Suprapubic skin (tissue), 4 donors: ENCODE data around the gene LAMTOR5.

Source experiments
- EP300 ChIP-seq: sonication (generic); formaldehyde crosslinking; IDR thresholded peaks from one replicate; pipeline ENCODE4 v1.6.1; 2017; ENCODE audit warnings: antibody characterized with exemption
- POLR2A ChIP-seq, 2 donors: fragments of 450-650 bp; IDR thresholded peaks; one replicate each; pipeline ENCODE4 v1.6.1; 2017; ENCODE audit warnings: antibody characterized with exemption in 2 of 2, mild to moderate bottlenecking in 2 of 2, moderate library complexity in 2 of 2
- POLR2AphosphoS5 ChIP-seq, 3 donors: sonication (generic); formaldehyde crosslinking; IDR thresholded peaks; one replicate each; pipeline ENCODE4 v1.6.1; 2017; ENCODE audit warnings: antibody characterized with exemption in 3 of 3
- TF ChIP-seq, protein P1 (sequence below), 2 donors: fragments of 200-600 bp in 1 of 2; fragments of 450-650 bp in 1 of 2; sonication (generic) in 1 of 2; IDR thresholded peaks; one replicate each; pipeline ENCODE4 v1.5.1; 2016 to 2019; ENCODE audit warnings: antibody characterized with exemption in 2 of 2, mild to moderate bottlenecking in 1 of 2, moderate library complexity in 1 of 2

DNA sequence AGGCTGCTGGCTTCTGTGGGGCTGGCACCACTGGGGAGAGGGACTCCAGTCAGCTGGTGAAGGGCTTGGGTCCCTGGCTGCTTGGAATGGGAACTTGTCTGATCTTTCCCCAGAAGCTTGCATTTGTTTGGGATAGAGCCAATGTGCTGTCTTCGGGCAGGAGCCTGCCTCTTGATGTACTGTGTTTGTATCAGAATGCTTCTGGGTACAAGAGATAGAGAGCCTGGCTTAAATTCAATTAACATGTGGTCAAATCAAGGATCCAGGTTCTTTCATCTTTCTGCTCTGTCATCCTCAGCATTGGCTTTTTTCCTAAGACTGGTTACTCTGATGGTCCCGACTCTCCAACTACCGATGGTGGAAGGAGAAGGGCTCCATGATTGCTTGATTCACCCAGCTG, 27.5 kb upstream of the LAMTOR5 start:
- TF ChIP-seq POLR2AphosphoS5 (IDR thresholded peaks at IDR 0.05) (no peak), POLR2A (IDR thresholded peaks at IDR 0.05) (no peak), EP300 (no peak)
- TF ChIP-seq, protein P1, sequence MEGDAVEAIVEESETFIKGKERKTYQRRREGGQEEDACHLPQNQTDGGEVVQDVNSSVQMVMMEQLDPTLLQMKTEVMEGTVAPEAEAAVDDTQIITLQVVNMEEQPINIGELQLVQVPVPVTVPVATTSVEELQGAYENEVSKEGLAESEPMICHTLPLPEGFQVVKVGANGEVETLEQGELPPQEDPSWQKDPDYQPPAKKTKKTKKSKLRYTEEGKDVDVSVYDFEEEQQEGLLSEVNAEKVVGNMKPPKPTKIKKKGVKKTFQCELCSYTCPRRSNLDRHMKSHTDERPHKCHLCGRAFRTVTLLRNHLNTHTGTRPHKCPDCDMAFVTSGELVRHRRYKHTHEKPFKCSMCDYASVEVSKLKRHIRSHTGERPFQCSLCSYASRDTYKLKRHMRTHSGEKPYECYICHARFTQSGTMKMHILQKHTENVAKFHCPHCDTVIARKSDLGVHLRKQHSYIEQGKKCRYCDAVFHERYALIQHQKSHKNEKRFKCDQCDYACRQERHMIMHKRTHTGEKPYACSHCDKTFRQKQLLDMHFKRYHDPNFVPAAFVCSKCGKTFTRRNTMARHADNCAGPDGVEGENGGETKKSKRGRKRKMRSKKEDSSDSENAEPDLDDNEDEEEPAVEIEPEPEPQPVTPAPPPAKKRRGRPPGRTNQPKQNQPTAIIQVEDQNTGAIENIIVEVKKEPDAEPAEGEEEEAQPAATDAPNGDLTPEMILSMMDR (IDR thresholded peaks at IDR 0.05), result no peak
